ENCODE measurements around the gene TTC7B.

GRCh38 chr14:90546767-90547166, 269.5 kb downstream of the TTC7B start:
- TF ChIP-seq SIN3A (IDR thresholded peaks at IDR 0.05; ENCODE audit: low read depth) (no peak), EGR1 (IDR thresholded peaks at IDR 0.05; ENCODE audit: low read depth) (no peak), ZFX (IDR thresholded peaks at IDR 0.05) (no peak), CTCF (IDR thresholded peaks at IDR 0.05 in 2 of 3, conservative IDR thresholded peaks at IDR 0.05 in 1 of 3; ENCODE audit: borderline replicate concordance in 1 of 3, insufficient read depth in 1 of 3, low read depth in 2 of 3, low read length in 2 of 3) (no peak), POLR2AphosphoS5 (IDR thresholded peaks at IDR 0.05; ENCODE audit: low read depth, low read length) (no peak), RAD21 (IDR thresholded peaks at IDR 0.05; ENCODE audit: low read depth) (no peak), SP1 (IDR thresholded peaks at IDR 0.05; ENCODE audit: low read depth) (no peak), YY1 (IDR thresholded peaks at IDR 0.05; ENCODE audit: extremely low read depth, insufficient replicate concordance, low read depth, low read length) (no peak), ATF3 (IDR thresholded peaks at IDR 0.05) (no peak)
